Activated T-helper 17 cell treated with anti-CD3 and anti-CD28 coated beads, Interleukin-2, amount 50 U/mL, for 72 hours (primary cell): Measurements from ENCODE around the gene TTPAL. TPM values are rescaled to one million over a fixed set of nuclear protein-coding genes. Genes with fewer than 3 reads are reported as not detected.

Experiments
- ATAC-seq: fragments of 150-1000 bp; cut with Tn5 transposase; replicated peaks from 2 replicates; pipeline ENCODE4 v1.10.0; 2021; ENCODE audit warnings: mild to moderate bottlenecking, moderate library complexity
- H3K27ac Mint-ChIP-seq: one replicate; pipeline ENCODE4 v1.8.0; 2022; ENCODE audit warnings: mixed read lengths
- H3K27me3 Mint-ChIP-seq: one replicate; pipeline ENCODE4 v1.8.0; 2022; ENCODE audit warnings: mixed read lengths
- H3K36me3 Mint-ChIP-seq: one replicate; pipeline ENCODE4 v1.8.0; 2022; ENCODE audit warnings: low read depth, mild to moderate bottlenecking, mixed read lengths
- H3K4me1 Mint-ChIP-seq: one replicate; pipeline ENCODE4 v1.8.0; 2022; ENCODE audit warnings: mixed read lengths
- H3K4me3 Mint-ChIP-seq: one replicate; pipeline ENCODE4 v1.8.0; 2022; ENCODE audit warnings: mild to moderate bottlenecking, mixed read lengths
- H3K9me3 Mint-ChIP-seq: one replicate; pipeline ENCODE4 v1.8.0; 2022; ENCODE audit warnings: mixed read lengths
- total RNA-seq, 2 donors: library from RNA; stranded (reverse); gene quantifications; one replicate each; pipeline ENCODE4 v1.2.3, GENCODE V29; 2022

Gene TTPAL
- total RNA-seq, 2 donors from 2014 or later, result 15.5 to 23.0 TPM

DNA sequence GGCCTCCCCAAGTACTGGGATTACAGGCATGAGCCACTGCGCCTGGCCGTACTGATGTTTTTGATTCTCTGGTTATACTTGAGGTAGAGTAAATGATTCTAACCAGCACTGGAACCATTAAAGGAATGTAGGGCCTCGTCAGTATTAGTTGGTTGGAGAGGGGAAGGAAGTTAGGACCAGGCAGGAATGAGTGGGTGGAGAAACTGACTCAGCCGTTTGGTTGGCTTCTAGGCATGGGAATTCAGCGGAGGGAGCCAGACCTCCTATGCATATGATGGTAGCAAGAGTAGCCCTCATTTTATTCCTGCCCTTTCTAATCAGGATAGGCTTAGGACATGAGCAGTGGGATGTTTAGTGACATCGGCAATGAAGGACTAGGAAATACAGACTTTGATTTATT is 65.2 kb downstream of the TTPAL start:
- H3K36me3 Mint-ChIP-seq, result no peaks in the 10 kb centered on the region
- no peaks in the 10 kb centered on the region for H3K9me3 Mint-ChIP-seq
- no peak overlapping the region for H3K4me3 Mint-ChIP-seq
- no peak for ATAC-seq
- no peaks in the 10 kb centered on the region for H3K27me3 Mint-ChIP-seq
- no peaks in the 10 kb centered on the region for H3K4me1 Mint-ChIP-seq
- no peak overlapping the region for H3K27ac Mint-ChIP-seq

DNA sequence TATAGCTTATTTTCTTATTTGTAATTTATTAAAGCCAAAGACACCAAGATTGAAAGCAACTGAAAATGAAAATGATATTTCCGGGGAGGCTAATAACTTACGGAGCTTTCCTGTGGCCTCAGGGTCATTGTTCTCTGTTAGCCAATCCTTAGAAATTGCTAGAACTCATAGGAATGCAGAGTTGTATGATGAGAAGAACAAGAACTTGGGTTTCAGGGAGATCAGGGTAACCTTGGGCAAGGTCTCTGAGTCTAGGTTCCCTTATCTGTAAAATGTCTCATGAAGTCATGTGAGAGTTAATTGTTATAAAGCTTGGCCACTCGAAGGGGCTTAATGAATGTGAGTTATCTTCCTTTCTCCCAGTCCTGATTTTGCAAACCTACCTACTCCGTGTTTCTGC is 66.3 kb downstream of the TTPAL start:
- Mint-ChIP-seq H3K4me3 (no peak overlapping the region), H3K9me3 (no peaks in the 10 kb centered on the region), H3K27me3 (no peaks in the 10 kb centered on the region), H3K36me3 (no peaks in the 10 kb centered on the region), H3K27ac (no peak overlapping the region), H3K4me1 (no peaks in the 10 kb centered on the region)
- ATAC-seq, result no peak

DNA sequence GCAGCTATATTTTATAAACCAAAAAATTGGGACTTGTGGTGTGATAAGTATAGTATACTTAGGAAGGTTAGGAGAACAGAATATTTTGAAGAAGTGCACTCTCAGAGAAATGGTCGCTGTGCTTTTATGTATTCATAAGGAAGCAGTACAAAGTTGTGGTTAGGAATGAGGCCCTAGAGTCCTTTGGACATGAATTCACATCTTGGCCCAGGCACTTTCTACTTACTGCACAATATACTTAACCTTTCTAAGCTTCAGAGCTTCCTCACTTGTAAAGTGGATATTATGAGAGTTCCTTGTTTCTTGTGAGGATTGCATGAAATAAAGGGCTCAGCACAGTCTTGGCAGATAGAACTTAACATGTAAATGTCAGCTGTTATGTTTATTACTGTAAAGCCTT is 67.2 kb downstream of the TTPAL start:
- no peaks in the 10 kb centered on the region for H3K27me3 Mint-ChIP-seq
- no peaks in the 10 kb centered on the region for H3K4me1 Mint-ChIP-seq
- H3K27ac Mint-ChIP-seq, result no peak overlapping the region
- no peaks in the 10 kb centered on the region for H3K9me3 Mint-ChIP-seq
- H3K36me3 Mint-ChIP-seq, result no peaks in the 10 kb centered on the region
- no peak overlapping the region for H3K4me3 Mint-ChIP-seq
- no peak for ATAC-seq

DNA sequence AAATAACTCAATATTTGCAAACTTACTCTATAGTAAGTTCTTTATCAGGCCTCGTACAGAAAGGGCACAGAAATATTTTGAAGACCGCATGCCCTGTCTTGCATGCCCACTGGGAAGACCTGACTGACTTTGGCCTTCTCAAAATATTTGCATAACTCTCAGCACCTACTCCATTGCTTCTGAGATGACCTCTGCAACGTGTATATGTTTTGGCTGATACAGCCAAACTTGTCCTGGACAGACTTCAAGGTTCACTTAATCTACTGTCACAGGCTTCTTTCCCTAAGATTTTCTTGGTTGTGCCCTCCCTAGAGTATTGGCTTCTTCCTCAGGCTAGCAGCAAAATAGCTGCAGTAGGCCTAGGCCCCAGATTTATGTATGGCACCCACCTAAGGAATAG is 67.7 kb downstream of the TTPAL start:
- ATAC-seq, result no peak
- Mint-ChIP-seq H3K9me3 (no peaks in the 10 kb centered on the region), H3K27ac (no peak overlapping the region), H3K27me3 (no peaks in the 10 kb centered on the region), H3K4me1 (no peaks in the 10 kb centered on the region), H3K4me3 (no peak overlapping the region), H3K36me3 (no peaks in the 10 kb centered on the region)

Other genes with a start within 250 kb of the TTPAL start
- not detected for gene GDAP1L1, start 228.6 kb upstream of the TTPAL start, total RNA-seq
- gene FITM2, start 164.7 kb upstream of the TTPAL start, total RNA-seq, result 1 to 10 TPM; 2.2 TPM
- not detected for gene R3HDML, start 138.8 kb upstream of the TTPAL start, total RNA-seq
- not detected for gene HNF4A, start 120.2 kb upstream of the TTPAL start, total RNA-seq
- gene SERINC3, start 46.2 kb downstream of the TTPAL start, total RNA-seq, result 10 to 100 TPM; 68.7 to 86.8 TPM
- 10 to 100 TPM in 1 of 2 donors, 1 to 10 TPM in 1; 4.4 to 11.9 TPM for gene PKIG, start 106.7 kb downstream of the TTPAL start, total RNA-seq
- gene ADA, start 175.8 kb downstream of the TTPAL start, total RNA-seq, result 10 to 100 TPM; 30.4 to 32.5 TPM
- gene CCN5, start 239.5 kb downstream of the TTPAL start, total RNA-seq, result not detected